ENCODE measurements around the gene ANLN. TPM values are rescaled to one million over a fixed set of nuclear protein-coding genes. Genes with fewer than 3 reads are reported as not detected.

The ANLN gene
- total RNA-seq, 2 donors from 2014 or later = 2.2 to 2.4 TPM

DNA sequence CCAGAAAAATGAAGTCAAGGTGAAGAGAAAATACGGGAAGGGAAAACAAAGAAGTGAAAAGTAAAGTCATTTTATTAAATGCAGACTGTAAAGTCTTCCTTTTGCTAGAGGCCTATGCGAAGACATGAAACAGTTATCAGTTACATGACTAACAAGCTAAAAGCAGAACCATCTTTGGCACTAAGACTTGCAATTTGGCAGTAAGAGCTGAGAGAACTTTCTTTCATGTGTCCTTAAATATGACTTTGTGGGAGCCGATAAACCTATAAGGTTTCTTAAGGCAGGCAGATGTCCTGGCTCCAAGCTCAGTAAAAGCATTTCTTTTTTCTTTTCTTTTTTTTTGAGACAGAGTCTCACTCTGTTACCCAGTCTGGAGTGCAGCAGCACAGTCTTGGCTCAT is 10.4 kb downstream of the ANLN start:
- Histone ChIP-seq H3K36me3 (no peaks in the 10 kb centered on the region), H3K4me1 (ENCODE audit: control insufficient read depth in 1 of 2, low read depth in 2 of 2) (no peaks in the 10 kb centered on the region), H3K27ac (no peak overlapping the region), H3K27me3 (replicated peaks; ENCODE audit: insufficient read depth) (no peaks in the 10 kb centered on the region), H3K9me3 (no peaks in the 10 kb centered on the region), H3K4me3 (no peak overlapping the region)
- DNase-seq (ENCODE audit: low spot score) = no peak
- TF ChIP-seq, protein P1, sequence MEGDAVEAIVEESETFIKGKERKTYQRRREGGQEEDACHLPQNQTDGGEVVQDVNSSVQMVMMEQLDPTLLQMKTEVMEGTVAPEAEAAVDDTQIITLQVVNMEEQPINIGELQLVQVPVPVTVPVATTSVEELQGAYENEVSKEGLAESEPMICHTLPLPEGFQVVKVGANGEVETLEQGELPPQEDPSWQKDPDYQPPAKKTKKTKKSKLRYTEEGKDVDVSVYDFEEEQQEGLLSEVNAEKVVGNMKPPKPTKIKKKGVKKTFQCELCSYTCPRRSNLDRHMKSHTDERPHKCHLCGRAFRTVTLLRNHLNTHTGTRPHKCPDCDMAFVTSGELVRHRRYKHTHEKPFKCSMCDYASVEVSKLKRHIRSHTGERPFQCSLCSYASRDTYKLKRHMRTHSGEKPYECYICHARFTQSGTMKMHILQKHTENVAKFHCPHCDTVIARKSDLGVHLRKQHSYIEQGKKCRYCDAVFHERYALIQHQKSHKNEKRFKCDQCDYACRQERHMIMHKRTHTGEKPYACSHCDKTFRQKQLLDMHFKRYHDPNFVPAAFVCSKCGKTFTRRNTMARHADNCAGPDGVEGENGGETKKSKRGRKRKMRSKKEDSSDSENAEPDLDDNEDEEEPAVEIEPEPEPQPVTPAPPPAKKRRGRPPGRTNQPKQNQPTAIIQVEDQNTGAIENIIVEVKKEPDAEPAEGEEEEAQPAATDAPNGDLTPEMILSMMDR (IDR thresholded peaks at IDR 0.05) = no peak
- no peak for ATAC-seq (ENCODE audit: insufficient number of reproducible peaks, low FRiP score, low read depth)

GRCh38 chr7:36400606-36401005 is 10.9 kb downstream of the ANLN start:
- H3K27ac ChIP-seq = no peak overlapping the region
- ATAC-seq (ENCODE audit: insufficient number of reproducible peaks, low FRiP score, low read depth) (no peak), DNase-seq (ENCODE audit: low spot score) (no peak)
- H3K4me1 ChIP-seq (ENCODE audit: control insufficient read depth in 1 of 2, low read depth in 2 of 2) = no peaks in the 10 kb centered on the region
- H3K27me3 ChIP-seq (replicated peaks; ENCODE audit: insufficient read depth) = no peaks in the 10 kb centered on the region
- TF ChIP-seq, protein P1 (IDR thresholded peaks at IDR 0.05) = no peak
- no peak overlapping the region for H3K4me3 ChIP-seq
- H3K9me3 ChIP-seq = no peaks in the 10 kb centered on the region
- no peaks in the 10 kb centered on the region for H3K36me3 ChIP-seq

GRCh38 chr7:36403452-36403851 is 13.8 kb downstream of the ANLN start:
- H3K4me1 ChIP-seq (ENCODE audit: control insufficient read depth in 1 of 2, low read depth in 2 of 2) = no peaks in the 10 kb centered on the region
- no peak for ATAC-seq (ENCODE audit: insufficient number of reproducible peaks, low FRiP score, low read depth)
- H3K4me3 ChIP-seq = no peak overlapping the region
- no peaks in the 10 kb centered on the region for H3K27me3 ChIP-seq (replicated peaks; ENCODE audit: insufficient read depth)
- TF ChIP-seq, protein P1 (IDR thresholded peaks at IDR 0.05) = no peak
- no peak overlapping the region for H3K27ac ChIP-seq
- no peaks in the 10 kb centered on the region for H3K9me3 ChIP-seq
- no peak for DNase-seq (ENCODE audit: low spot score)
- H3K36me3 ChIP-seq = no peaks in the 10 kb centered on the region

DNA sequence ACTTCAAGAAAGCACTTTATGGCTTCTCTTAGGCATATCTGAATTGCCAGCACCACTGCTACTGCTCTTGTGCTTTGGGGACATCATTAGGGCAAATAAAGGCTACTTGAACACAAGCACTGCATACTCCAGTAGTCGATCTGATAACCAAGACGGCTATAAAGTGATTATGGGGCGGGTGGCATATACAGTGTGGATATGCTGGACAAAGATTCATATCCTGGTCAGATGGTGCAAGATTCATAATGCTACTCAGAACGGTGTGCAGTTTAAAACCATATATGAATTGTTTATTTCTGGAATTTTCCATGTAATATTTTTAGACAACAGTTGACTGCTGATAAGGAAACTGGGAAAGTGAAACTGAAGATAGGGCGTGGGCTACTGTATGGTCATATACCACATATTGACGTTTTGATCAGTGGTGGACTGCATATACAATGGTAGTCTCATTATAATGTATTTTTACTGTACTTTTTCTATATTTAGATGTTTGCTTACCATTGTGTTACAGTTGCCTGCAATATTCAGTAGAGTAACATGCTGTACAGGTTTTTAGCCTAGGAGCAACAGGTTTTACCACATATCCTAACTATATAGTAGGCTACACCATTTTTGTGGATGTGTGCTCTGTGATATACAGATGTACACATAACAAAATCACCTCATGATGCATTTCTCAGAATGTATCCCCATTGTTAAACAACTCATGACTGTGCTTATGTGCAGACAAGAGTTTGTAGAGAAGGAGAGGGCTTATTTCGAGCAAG is 15.2 kb downstream of the ANLN start:
- Histone ChIP-seq H3K27ac (no peak overlapping the region), H3K9me3 (no peaks in the 10 kb centered on the region), H3K4me1 (ENCODE audit: control insufficient read depth in 1 of 2, low read depth in 2 of 2) (no peaks in the 10 kb centered on the region), H3K27me3 (replicated peaks; ENCODE audit: insufficient read depth) (no peaks in the 10 kb centered on the region), H3K36me3 (no peaks in the 10 kb centered on the region), H3K4me3 (no peak overlapping the region)
- ATAC-seq (ENCODE audit: insufficient number of reproducible peaks, low FRiP score, low read depth) (no peak), DNase-seq (ENCODE audit: low spot score) (no peak)
- TF ChIP-seq, protein P1 (IDR thresholded peaks at IDR 0.05) = no peak

- TF ChIP-seq, protein P1 (IDR thresholded peaks at IDR 0.05) = no peak
- no peak overlapping the region for H3K4me3 ChIP-seq
- DNase-seq (ENCODE audit: low spot score) (no peak), ATAC-seq (ENCODE audit: insufficient number of reproducible peaks, low FRiP score, low read depth) (no peak)
- H3K27me3 ChIP-seq (replicated peaks; ENCODE audit: insufficient read depth) = no peaks in the 10 kb centered on the region
- no peaks in the 10 kb centered on the region for H3K4me1 ChIP-seq (ENCODE audit: control insufficient read depth in 1 of 2, low read depth in 2 of 2)
- no peak overlapping the region for H3K27ac ChIP-seq
- no peaks in the 10 kb centered on the region for H3K9me3 ChIP-seq
- no peaks in the 10 kb centered on the region for H3K36me3 ChIP-seq
These were observed 15.7 kb downstream of the ANLN start for GRCh38 chr7:36405409-36405803.

Measured in thoracic aorta (tissue), 2 donors.